GM12874 (cell line): Measurements from ENCODE around the gene BMP2.

Source experiments
- TF ChIP-seq, protein P1 (sequence below): IDR thresholded peaks from 2 replicates; pipeline ENCODE4 v1.5.1; 2011; ENCODE audit warnings: low read depth, mild to moderate bottlenecking, control low read depth, low read length, moderate library complexity; ENCODE audit not compliant: insufficient read depth

BMP2 gene

DNA sequence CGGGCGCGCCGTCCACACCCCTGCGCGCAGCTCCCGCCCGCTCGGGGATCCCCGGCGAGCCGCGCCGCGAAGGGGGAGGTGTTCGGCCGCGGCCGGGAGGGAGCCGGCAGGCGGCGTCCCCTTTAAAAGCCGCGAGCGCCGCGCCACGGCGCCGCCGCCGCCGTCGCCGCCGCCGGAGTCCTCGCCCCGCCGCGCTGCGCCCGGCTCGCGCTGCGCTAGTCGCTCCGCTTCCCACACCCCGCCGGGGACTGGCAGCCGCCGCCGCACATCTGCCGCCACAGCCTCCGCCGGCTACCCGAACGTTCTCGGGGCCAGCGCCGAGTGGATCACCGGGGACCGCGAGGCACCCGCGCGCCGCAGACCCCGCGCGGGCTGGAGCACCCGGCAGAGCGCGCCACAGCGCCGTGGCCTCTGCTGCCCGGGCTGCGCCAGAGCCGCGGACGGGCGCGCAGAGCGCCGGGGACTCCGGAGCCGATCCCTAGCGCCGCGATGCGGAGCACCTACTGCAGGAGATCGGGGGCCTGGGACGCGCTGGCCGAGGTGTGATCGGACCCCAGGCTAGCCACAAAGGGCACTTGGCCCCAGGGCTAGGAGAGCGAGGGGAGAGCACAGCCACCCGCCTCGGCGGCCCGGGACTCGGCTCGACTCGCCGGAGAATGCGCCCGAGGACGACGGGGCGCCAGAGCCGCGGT is at the start of gene BMP2:
TSS of gene BMP2 (plus strand) at position 151 of the 692 bp plus-strand sequence. CDS start 2,441 bp downstream, outside the sequence.
- TF ChIP-seq, protein P1, sequence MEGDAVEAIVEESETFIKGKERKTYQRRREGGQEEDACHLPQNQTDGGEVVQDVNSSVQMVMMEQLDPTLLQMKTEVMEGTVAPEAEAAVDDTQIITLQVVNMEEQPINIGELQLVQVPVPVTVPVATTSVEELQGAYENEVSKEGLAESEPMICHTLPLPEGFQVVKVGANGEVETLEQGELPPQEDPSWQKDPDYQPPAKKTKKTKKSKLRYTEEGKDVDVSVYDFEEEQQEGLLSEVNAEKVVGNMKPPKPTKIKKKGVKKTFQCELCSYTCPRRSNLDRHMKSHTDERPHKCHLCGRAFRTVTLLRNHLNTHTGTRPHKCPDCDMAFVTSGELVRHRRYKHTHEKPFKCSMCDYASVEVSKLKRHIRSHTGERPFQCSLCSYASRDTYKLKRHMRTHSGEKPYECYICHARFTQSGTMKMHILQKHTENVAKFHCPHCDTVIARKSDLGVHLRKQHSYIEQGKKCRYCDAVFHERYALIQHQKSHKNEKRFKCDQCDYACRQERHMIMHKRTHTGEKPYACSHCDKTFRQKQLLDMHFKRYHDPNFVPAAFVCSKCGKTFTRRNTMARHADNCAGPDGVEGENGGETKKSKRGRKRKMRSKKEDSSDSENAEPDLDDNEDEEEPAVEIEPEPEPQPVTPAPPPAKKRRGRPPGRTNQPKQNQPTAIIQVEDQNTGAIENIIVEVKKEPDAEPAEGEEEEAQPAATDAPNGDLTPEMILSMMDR = no peak

DNA sequence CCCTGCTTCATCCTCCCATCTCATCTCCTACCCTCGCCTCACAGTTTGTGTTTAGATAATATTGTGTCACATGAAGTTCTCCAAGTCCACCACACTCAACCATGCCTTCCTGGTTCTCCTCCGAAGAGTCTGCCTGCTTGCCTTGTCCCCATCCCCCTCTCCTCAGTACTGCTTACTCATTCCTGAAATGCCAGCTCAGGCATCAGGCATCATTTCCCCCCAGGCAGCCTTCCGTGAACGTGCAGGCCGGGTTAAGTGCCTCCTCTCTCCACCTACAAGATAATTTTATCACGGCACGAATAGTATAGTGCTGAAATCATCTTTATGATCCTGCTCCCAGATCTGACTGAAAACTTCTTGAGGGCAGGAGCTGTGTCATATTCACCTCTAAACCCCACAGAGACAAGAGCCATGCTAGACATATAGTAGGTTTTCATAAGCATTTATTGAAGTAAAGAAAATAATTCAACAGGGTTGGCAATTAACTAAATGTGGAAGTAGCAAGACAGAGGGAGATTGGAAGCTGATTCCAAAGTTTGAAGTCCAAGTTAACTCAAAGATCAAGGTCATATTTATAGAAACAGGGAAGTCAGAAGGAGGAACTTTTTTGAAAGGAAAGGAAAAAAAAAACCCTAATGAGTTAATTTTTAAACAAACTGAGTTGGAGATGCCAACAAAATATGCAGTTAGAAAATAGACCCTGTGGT is 48.7 kb upstream of the BMP2 start:
- TF ChIP-seq, protein P1 = no peak

DNA sequence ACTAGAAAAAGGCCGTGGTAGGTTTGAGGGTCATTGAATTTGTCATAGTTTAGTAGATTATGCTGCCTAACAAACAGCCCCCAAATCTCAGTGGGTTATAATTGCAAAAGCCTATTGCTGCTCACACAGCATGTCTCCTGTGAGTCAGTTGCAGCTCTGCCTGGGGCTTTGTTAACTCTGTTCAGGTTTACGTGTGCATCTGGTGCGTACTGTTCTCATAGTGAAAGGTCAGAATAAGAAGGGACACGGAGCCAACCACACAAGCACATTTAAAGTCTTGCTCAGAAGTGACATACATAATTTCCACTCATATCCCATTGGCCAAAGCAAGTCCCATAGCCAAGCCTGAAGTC is 48.1 kb upstream of the BMP2 start:
- TF ChIP-seq, protein P1 = no peak

DNA sequence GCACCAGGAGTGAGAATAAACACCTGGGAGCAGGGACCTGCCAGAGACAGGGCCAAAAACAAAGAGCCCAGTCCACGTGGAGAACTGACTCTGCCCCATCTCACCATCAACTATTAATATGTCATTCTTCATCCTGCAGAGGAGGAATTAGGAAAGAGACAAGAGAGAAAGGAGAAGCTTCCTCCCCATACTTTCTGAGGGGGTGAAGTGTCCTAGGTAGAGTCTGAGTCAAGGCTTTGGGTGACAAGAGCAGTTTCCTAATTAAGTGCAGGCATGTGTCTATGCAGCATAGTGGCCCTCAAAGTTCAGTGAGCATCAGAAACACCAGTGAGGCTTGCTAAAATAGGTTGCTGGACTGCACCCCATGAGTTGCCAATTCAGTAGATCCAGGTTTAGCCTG is 40.7 kb upstream of the BMP2 start:
- TF ChIP-seq, protein P1 = no peak

DNA sequence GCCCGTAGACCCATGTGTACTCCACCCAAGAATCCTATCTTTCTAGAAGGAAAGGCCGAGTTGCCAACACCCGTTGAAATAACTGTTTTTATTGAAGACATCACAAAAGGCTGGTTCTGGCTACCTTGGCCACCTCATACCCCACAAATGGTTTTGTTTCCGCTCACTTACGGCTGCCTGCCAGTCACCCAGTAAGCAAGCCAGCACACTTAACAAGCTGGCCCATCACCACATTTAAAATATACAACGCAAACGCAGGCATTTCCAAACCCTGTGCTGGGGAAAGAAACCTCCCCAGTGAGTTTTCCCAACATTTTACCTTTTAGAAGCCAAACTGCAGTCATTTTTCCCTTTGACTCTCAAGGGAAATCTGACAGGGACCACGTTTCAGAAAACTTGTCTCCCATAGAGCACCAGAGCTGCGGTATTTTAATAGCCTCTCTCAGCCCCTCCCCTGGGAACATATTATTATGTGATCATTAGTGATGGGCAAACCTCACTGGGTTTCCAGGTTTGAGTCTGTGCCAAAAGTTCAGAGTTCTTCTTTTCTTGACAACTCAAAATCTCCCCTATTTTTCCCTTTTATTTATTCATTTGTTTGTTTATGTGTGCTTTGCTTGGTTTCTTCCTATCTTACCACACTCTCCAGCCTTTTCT is 36.7 kb upstream of the BMP2 start:
- TF ChIP-seq, protein P1 = no peak

DNA sequence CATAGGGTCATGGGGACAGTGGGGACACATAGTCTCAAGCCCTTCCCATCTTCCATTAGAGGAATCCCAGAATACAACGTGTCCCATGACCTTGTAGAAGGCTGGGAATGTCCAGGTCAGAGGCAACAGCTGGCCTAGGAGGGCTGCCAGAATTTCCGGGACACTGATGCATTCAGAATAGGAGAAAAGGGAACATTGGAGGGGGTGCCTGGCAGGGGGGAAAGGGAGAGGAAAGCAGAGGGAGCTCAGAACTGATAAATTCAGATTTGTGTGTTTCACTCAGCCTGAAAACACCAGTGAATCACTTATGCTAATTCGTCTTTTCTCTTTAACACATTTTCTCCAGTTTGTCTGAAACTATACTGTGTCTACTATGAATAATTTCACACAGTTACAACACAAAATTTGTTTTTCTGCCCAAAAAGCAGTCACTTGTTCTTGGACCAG is 35.5 kb upstream of the BMP2 start:
- TF ChIP-seq, protein P1 = no peak

DNA sequence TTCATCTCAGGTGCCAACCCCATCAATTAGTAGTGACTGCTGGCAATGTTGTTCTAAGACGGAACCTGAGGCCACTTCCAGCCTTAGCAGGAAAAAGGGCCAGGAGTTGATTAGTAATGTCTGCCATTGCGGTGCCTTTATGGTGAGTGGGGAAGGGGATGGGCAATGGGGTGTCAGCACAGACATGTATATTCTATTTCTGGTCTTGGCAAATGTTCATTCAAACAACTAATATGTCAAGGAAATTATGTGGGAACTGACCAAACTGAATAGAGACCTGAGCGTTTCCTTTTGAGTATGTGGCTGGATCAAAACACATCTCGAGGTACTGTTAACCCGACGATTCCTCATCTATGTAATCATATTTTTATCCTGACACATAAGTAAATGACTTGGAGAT is 34.6 kb upstream of the BMP2 start:
- TF ChIP-seq, protein P1 = no peak
